IPS-18c (cell line): ENCODE measurements around the gene CSH1.
A peak's percentile ranks its signal among the peaks of the same experiment; 100 is the strongest.

Experiments
- H3K4me3 ChIP-seq: 2 replicates; pipeline ENCODE4 v1.7.0; 2013; ENCODE audit warnings: low read depth, mild to moderate bottlenecking, low read length, moderate library complexity; ENCODE audit not compliant: insufficient read depth
- H3K9me3 ChIP-seq: one replicate; pipeline ENCODE4 v1.6.1; 2013; ENCODE audit warnings: mild to moderate bottlenecking, low read length, moderate library complexity; ENCODE audit not compliant: control insufficient read depth, insufficient read depth

CSH1 gene

GRCh38 chr17:63848834-63849689, 47.3 kb downstream of the CSH1 start:
- H3K4me3 ChIP-seq, result peak overlapping the region; percentile 41; the same call in 1 of the 2 replicates
- no peaks in the 10 kb centered on the region for H3K9me3 ChIP-seq

- H3K9me3 ChIP-seq, result no peaks in the 10 kb centered on the region
- H3K4me3 ChIP-seq, result no peak overlapping the region
Measured at GRCh38 chr17:63847525-63848249, 48.7 kb downstream of the CSH1 start.

GRCh38 chr17:63845509-63845908, 50.9 kb downstream of the CSH1 start:
- Histone ChIP-seq H3K4me3 (no peak overlapping the region), H3K9me3 (no peaks in the 10 kb centered on the region)
